Type B pancreatic cell (in vitro differentiated cells): ENCODE measurements around the gene TBC1D22A. TPM values are rescaled to one million over a fixed set of nuclear protein-coding genes. Genes with fewer than 3 reads are reported as not detected.

Source experiments
- DNase-seq: peaks from one replicate; pipeline ENCODE4 v3.0.0; 2021; ENCODE audit warnings: mixed read lengths; ENCODE audit not compliant: unreplicated experiment; ENCODE audit errors: extremely low spot score
- H3K27ac Mint-ChIP-seq: 2 replicates; pipeline ENCODE4 v1.8.0; 2021; ENCODE audit warnings: mild to moderate bottlenecking, mixed read lengths
- H3K27me3 Mint-ChIP-seq: 2 replicates; pipeline ENCODE4 v1.8.0; 2021; ENCODE audit warnings: mixed read lengths
- H3K36me3 Mint-ChIP-seq: 2 replicates; pipeline ENCODE4 v1.8.0; 2021; ENCODE audit warnings: mixed read lengths
- H3K4me1 Mint-ChIP-seq: one replicate; pipeline ENCODE4 v1.8.0; 2021; ENCODE audit warnings: mixed read lengths; ENCODE audit not compliant: unreplicated experiment
- H3K4me3 Mint-ChIP-seq: 2 replicates; pipeline ENCODE4 v1.8.0; 2021; ENCODE audit warnings: mild to moderate bottlenecking, mixed read lengths
- H3K9me3 Mint-ChIP-seq: 2 replicates; pipeline ENCODE4 v1.8.0; 2021; ENCODE audit warnings: mixed read lengths
- total RNA-seq: library from RNA; stranded (reverse); gene quantifications from 2 replicates; pipeline ENCODE4 v1.2.1, GENCODE V29; 2021; ENCODE audit warnings: low replicate concordance
- TF ChIP-seq, protein P1 (sequence below): fragments of 200-600 bp; sonication (generic); conservative IDR thresholded peaks from 2 replicates; pipeline ENCODE4 v1.5.0; 2021; ENCODE audit warnings: antibody characterized with exemption, mild to moderate bottlenecking

The TBC1D22A gene
- total RNA-seq, 1 donor from 2014 or later = 16.2 TPM

DNA sequence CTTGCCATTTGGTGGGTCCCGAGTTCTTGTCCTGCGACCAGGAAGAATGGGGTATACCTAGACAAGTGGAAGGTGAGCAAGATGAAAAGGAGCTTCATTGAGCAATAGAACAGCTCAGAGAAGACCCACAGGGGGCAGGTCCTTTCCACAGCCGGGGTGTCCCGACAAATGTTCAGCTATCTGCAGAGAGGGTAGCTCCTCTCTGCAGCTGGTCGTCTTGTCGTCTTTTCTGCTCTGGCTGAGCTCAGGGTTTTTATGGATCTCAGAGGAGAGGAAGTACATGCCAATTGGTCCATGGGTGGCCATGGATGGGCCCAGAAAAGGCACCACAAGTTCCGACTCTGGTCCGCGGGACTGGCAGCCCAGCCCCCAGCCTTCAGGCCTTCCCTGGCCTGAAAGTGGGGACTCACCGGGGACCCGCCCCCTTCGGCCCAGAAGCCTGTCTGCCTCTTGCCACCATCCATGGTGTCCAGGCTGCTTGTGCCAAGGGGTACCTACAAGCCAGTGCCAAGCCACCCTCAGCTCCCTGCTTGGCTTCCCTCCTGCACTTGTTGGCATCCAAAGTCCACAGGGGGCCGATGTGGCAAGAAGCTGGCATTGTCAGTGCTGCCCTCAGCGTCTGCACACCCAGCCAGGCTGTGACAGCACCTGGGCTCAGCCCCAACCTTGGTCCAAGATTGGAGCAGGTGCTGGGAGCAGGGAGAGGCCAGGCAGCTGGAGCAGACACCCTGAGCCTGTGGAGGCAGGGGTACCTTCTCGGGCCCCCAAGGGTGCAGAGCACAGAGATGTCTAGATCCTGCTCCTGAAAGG lies 438.9 kb downstream of the TBC1D22A start:
- peak; percentile 60 for DNase-seq
- Mint-ChIP-seq H3K36me3 (peaks cover 4% of the 10 kb centered on the region), H3K4me1 (no peaks in the 10 kb centered on the region), H3K27me3 (no peaks in the 10 kb centered on the region), H3K27ac (no peak overlapping the region), H3K9me3 (peaks cover 4% of the 10 kb centered on the region), H3K4me3 (no peak overlapping the region)
- TF ChIP-seq, protein P1, sequence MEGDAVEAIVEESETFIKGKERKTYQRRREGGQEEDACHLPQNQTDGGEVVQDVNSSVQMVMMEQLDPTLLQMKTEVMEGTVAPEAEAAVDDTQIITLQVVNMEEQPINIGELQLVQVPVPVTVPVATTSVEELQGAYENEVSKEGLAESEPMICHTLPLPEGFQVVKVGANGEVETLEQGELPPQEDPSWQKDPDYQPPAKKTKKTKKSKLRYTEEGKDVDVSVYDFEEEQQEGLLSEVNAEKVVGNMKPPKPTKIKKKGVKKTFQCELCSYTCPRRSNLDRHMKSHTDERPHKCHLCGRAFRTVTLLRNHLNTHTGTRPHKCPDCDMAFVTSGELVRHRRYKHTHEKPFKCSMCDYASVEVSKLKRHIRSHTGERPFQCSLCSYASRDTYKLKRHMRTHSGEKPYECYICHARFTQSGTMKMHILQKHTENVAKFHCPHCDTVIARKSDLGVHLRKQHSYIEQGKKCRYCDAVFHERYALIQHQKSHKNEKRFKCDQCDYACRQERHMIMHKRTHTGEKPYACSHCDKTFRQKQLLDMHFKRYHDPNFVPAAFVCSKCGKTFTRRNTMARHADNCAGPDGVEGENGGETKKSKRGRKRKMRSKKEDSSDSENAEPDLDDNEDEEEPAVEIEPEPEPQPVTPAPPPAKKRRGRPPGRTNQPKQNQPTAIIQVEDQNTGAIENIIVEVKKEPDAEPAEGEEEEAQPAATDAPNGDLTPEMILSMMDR = no peak

DNA sequence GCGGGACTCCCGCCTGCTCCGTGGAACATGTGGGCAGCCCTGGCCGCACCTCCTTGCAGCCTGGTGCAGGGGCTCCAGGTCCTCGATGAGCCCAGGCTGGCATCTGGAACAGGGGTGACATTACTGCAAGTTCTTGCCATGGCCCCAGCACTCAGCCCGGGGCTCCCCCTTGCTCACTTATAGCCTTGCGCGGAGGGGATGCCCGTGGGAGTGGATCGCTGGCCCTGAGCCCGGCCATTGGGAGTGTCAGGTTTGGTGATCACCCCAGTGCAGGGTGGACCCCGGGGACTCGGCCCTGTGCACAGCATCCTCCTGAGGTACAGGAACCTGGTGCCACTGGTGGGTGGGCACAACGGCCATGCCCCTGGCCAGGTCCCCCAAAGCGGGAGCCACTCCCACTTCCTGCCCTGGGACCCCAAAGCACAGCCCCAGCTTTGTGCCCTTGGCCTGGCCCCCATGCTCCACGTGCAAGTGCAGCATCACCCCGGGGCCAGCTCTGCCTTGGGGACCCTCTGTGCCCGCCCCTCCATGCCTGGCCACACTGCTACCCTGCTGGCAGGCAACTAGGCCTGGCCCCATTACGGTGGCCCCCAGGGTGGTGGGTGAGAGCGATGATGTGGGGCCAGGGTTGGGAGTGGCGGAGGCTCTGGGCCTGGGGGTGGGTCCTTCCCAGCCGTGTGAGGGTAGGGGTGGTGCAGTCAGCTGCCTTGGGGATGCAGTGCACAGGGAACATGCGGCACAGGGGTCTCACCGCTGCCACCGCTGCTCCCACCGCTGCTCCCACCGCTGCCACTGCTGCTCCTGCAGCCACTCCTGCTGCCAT lies 439.8 kb downstream of the TBC1D22A start:
- TF ChIP-seq, protein P1 = no peak
- H3K27me3 Mint-ChIP-seq = no peaks in the 10 kb centered on the region
- H3K4me3 Mint-ChIP-seq = no peak overlapping the region
- no peak for DNase-seq
- H3K36me3 Mint-ChIP-seq = no peaks in the 10 kb centered on the region
- peaks cover 4% of the 10 kb centered on the region for H3K9me3 Mint-ChIP-seq
- no peaks in the 10 kb centered on the region for H3K4me1 Mint-ChIP-seq
- no peak overlapping the region for H3K27ac Mint-ChIP-seq

DNA sequence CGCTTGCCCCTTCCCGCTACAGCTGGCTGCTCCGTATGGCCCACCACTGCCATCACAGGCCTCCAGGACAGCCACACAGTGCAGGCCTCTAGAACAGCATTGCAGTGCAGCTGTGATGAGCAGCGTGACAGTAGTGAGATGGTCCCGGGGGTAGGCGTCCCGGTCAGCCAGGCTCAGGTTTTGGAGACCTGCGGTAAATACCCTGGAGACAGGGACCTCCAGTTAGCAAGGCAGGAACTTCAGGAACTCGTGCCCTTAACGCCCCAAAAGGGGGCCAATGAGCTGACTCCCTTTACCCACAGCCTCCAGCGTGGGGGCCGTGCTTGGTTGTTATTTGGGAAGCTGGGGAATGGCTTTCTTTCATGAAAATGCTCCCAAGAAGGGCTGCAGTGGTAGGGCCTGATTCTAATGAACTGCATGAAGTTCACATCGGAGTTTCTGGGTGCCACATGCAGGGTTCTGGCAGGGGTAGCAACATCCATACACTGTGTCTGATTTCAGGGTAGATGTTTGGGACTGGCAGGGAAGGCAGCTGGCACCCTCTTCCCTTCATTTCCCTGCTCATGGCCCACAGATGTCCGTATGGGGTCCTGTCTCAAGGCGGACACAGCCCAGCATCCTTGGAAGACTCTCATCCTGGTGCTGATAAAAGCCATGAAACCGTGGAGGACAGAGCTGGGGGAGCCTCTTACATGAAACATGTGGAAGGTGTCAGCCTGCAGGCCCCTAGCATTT lies 440.5 kb downstream of the TBC1D22A start:
- H3K4me1 Mint-ChIP-seq = no peaks in the 10 kb centered on the region
- H3K36me3 Mint-ChIP-seq = no peaks in the 10 kb centered on the region
- no peak overlapping the region for H3K4me3 Mint-ChIP-seq
- DNase-seq = no peak
- H3K27me3 Mint-ChIP-seq = no peaks in the 10 kb centered on the region
- no peak overlapping the region for H3K27ac Mint-ChIP-seq
- TF ChIP-seq, protein P1 = no peak
- H3K9me3 Mint-ChIP-seq = peaks cover 4% of the 10 kb centered on the region

DNA sequence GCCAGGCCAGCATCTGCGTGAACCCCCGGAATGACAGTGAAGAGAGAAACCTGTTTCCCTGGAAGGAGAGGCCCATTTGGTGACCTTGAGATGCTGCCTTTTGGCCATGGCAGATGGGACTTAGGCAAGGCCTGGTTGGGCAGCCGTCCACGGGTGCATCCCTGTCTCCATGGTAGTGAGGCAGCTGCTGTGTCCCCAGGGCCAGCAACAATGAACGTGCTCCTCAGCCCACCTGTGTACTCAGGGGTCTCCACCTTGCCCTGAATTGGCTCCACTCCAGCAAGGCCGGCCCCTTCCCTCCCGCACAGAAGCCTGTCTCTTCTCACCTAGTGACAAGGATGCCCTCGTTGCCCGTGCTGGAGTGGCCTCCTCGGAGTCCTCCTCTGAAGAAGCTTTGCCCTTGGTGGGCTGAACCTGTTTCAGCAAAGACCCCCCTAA lies 441.1 kb downstream of the TBC1D22A start:
- no peak overlapping the region for H3K4me3 Mint-ChIP-seq
- TF ChIP-seq, protein P1 = no peak
- no peaks in the 10 kb centered on the region for H3K4me1 Mint-ChIP-seq
- no peaks in the 10 kb centered on the region for H3K36me3 Mint-ChIP-seq
- no peaks in the 10 kb centered on the region for H3K27me3 Mint-ChIP-seq
- H3K9me3 Mint-ChIP-seq = peaks cover 4% of the 10 kb centered on the region
- no peak overlapping the region for H3K27ac Mint-ChIP-seq
- peak; percentile 61 for DNase-seq
